ENCODE measurements around the gene SVBP. TPM values are rescaled to one million over a fixed set of nuclear protein-coding genes. Genes with fewer than 3 reads are reported as not detected.

Gene SVBP
- total and polyA plus RNA-seq, 4 donors = 3.4 to 21.8 (median 15.0) TPM

DNA sequence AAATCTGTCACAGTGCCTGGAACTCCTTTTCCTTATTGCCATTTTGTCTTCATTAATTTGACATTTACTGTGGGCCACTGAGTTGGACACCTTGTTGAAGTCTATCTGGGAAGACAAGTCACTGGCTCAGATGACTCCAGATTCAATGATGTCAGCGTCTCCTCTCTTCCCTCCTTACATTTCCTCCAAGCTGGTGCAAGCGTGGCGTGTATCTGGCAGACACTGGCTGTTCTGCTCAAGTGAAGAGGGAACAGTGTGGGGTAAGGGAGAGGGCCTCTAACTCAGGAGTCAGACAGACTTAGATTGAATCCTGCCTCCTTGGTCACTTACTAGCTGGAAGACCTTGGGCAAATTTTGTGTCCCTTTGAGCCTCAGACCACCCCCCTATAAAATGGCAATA lies 20.5 kb upstream of the SVBP start:
- no peak overlapping the region for H3K27ac ChIP-seq (ENCODE audit: low read depth in 1 of 2, low read length in 2 of 2)
- no peaks in the 10 kb centered on the region for H3K9me3 ChIP-seq (ENCODE audit: control insufficient read depth in 4 of 4, low read length in 3 of 4)
- no peak overlapping the region for H3K4me3 ChIP-seq (ENCODE audit: low read depth in 1 of 3, low read length in 3 of 3)
- no peak overlapping the region for H3K9ac ChIP-seq (ENCODE audit: low read depth in 1 of 2, low read length in 2 of 2)
- no peak for DNase-seq (ENCODE audit: low spot score)
- TF ChIP-seq RAD21 (IDR thresholded peaks at IDR 0.05) (no peak), GABPA (IDR thresholded peaks at IDR 0.05 in 1 of 2, conservative IDR thresholded peaks at IDR 0.05 in 1 of 2) (no peak), FOXA1 (IDR thresholded peaks at IDR 0.05) (no peak), JUND (IDR thresholded peaks at IDR 0.05) (no peak)
- TF ChIP-seq, protein P1, sequence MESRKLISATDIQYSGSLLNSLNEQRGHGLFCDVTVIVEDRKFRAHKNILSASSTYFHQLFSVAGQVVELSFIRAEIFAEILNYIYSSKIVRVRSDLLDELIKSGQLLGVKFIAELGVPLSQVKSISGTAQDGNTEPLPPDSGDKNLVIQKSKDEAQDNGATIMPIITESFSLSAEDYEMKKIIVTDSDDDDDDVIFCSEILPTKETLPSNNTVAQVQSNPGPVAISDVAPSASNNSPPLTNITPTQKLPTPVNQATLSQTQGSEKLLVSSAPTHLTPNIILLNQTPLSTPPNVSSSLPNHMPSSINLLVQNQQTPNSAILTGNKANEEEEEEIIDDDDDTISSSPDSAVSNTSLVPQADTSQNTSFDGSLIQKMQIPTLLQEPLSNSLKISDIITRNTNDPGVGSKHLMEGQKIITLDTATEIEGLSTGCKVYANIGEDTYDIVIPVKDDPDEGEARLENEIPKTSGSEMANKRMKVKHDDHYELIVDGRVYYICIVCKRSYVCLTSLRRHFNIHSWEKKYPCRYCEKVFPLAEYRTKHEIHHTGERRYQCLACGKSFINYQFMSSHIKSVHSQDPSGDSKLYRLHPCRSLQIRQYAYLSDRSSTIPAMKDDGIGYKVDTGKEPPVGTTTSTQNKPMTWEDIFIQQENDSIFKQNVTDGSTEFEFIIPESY (IDR thresholded peaks at IDR 0.05) = no peak
- 61% methylated on average over 3 of the region's 3 CpGs for WGBS
- H3K4me1 ChIP-seq (ENCODE audit: control insufficient read depth in 4 of 4, insufficient read depth in 4 of 4, low read length in 3 of 4) = no peaks in the 10 kb centered on the region
- H3K27me3 ChIP-seq (ENCODE audit: control insufficient read depth in 4 of 4, insufficient read depth in 4 of 4, low read length in 3 of 4) = no peaks in the 10 kb centered on the region
- peaks cover 1 to 19% (median 12%) of the 10 kb centered on the region in 4 donors for H3K36me3 ChIP-seq (ENCODE audit: control insufficient read depth in 4 of 4, insufficient read depth in 3 of 4, low read depth in 1 of 4, low read length in 3 of 4)

DNA sequence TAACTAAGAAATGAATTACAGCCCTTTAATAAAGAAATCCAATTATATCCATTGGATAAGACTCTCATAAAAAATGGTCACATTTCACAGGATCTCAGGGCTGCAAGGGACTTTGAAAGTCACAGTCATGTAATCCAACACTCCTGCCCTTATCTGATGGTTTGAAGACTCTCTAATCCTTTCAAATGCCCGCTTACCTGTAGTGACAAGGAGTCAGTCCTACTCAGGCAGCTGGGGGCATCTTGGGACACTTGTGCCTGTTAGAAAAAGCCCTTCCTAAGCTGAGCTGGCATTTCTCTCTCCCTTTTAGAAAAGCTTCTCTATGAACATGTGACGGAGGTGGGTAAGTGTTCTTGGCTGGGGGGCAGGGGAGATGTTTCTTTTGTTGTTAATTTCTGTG lies 18.2 kb upstream of the SVBP start:
- Histone ChIP-seq H3K27me3 (ENCODE audit: control insufficient read depth in 4 of 4, insufficient read depth in 4 of 4, low read length in 3 of 4) (no peaks in the 10 kb centered on the region), H3K36me3 (ENCODE audit: control insufficient read depth in 4 of 4, insufficient read depth in 3 of 4, low read depth in 1 of 4, low read length in 3 of 4) (peaks cover 0 to 15% (median 4%) of the 10 kb centered on the region in 4 donors)
- WGBS = 98% methylated on average over 2 of the region's 2 CpGs

More for the DNA sequence above, 18.2 kb upstream of the SVBP start:
- DNase-seq (ENCODE audit: low spot score) = no peak
- H3K27ac ChIP-seq (ENCODE audit: low read depth in 1 of 2, low read length in 2 of 2) = no peak overlapping the region
- no peaks in the 10 kb centered on the region for H3K9me3 ChIP-seq (ENCODE audit: control insufficient read depth in 4 of 4, low read length in 3 of 4)
- no peaks in the 10 kb centered on the region for H3K4me1 ChIP-seq (ENCODE audit: control insufficient read depth in 4 of 4, insufficient read depth in 4 of 4, low read length in 3 of 4)
- H3K9ac ChIP-seq (ENCODE audit: low read depth in 1 of 2, low read length in 2 of 2) = no peak overlapping the region
- TF ChIP-seq HNF4A (conservative IDR thresholded peaks at IDR 0.05) (no peak), HNF4G (IDR thresholded peaks at IDR 0.05) (no peak), YY1 (IDR thresholded peaks at IDR 0.05) (no peak), FOXA1 (IDR thresholded peaks at IDR 0.05) (no peak), RAD21 (IDR thresholded peaks at IDR 0.05) (no peak), NR2F2 (IDR thresholded peaks at IDR 0.05) (no peak)
- TF ChIP-seq, protein P2, sequence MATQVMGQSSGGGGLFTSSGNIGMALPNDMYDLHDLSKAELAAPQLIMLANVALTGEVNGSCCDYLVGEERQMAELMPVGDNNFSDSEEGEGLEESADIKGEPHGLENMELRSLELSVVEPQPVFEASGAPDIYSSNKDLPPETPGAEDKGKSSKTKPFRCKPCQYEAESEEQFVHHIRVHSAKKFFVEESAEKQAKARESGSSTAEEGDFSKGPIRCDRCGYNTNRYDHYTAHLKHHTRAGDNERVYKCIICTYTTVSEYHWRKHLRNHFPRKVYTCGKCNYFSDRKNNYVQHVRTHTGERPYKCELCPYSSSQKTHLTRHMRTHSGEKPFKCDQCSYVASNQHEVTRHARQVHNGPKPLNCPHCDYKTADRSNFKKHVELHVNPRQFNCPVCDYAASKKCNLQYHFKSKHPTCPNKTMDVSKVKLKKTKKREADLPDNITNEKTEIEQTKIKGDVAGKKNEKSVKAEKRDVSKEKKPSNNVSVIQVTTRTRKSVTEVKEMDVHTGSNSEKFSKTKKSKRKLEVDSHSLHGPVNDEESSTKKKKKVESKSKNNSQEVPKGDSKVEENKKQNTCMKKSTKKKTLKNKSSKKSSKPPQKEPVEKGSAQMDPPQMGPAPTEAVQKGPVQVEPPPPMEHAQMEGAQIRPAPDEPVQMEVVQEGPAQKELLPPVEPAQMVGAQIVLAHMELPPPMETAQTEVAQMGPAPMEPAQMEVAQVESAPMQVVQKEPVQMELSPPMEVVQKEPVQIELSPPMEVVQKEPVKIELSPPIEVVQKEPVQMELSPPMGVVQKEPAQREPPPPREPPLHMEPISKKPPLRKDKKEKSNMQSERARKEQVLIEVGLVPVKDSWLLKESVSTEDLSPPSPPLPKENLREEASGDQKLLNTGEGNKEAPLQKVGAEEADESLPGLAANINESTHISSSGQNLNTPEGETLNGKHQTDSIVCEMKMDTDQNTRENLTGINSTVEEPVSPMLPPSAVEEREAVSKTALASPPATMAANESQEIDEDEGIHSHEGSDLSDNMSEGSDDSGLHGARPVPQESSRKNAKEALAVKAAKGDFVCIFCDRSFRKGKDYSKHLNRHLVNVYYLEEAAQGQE (IDR thresholded peaks at IDR 0.05) = no peak
- TF ChIP-seq, protein P3, sequence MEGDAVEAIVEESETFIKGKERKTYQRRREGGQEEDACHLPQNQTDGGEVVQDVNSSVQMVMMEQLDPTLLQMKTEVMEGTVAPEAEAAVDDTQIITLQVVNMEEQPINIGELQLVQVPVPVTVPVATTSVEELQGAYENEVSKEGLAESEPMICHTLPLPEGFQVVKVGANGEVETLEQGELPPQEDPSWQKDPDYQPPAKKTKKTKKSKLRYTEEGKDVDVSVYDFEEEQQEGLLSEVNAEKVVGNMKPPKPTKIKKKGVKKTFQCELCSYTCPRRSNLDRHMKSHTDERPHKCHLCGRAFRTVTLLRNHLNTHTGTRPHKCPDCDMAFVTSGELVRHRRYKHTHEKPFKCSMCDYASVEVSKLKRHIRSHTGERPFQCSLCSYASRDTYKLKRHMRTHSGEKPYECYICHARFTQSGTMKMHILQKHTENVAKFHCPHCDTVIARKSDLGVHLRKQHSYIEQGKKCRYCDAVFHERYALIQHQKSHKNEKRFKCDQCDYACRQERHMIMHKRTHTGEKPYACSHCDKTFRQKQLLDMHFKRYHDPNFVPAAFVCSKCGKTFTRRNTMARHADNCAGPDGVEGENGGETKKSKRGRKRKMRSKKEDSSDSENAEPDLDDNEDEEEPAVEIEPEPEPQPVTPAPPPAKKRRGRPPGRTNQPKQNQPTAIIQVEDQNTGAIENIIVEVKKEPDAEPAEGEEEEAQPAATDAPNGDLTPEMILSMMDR (IDR thresholded peaks at IDR 0.05; ENCODE audit: low read depth, low read length, missing input control) = no peak
- TF ChIP-seq, protein P4, sequence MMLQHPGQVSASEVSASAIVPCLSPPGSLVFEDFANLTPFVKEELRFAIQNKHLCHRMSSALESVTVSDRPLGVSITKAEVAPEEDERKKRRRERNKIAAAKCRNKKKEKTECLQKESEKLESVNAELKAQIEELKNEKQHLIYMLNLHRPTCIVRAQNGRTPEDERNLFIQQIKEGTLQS (IDR thresholded peaks at IDR 0.05) = no peak
- no peak overlapping the region for H3K4me3 ChIP-seq (ENCODE audit: low read depth in 1 of 3, low read length in 3 of 3)
